ENCODE data around the gene RERE. TPM values are rescaled to one million over a fixed set of nuclear protein-coding genes. Genes with fewer than 3 reads are reported as not detected.

Gene RERE
- total RNA-seq, 1 donor from 2014 or later = 124 TPM

DNA sequence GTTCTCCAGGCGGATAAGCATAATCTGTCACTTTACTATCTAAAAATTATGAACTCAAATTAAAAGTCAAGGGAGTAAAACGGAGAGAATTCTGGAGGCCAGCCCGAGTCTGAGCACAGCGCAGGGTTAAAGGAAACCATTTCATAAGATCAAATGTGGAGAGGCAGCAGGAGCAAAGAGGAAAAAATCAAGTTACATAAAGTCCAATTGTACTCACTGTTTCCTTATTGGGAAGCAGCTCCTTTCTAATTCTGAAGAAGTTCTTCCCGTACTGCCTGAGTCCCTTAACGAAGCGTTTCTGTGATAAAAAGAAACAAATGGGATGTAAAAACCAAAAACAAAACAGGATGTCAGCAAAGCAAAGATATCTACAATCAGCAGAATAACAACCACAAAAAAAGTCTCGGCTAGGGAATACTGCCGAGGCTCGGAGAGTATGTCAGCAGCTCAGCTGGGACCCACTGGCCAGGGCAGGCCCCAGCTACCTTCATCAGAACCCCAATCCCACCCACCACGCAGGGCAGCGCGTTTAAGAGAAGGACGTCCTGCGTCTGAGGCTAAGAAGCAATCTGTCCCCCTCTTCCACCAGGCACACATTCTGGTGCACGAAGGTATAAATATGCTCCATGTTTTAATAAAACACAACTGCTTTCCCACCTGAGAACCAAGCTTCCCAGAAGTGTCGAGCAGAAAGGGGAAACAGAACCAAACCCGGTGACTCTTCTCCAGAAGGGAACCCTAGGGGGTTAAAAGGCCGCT lies 394.8 kb downstream of the RERE start:
- DNase-seq (ENCODE audit: low read depth) = peak; percentile 36
- H3K4me3 Mint-ChIP-seq (ENCODE audit: unreplicated experiment) = no peak overlapping the region
- H3K27ac Mint-ChIP-seq (ENCODE audit: unreplicated experiment) = no peak overlapping the region
- no peak for TF ChIP-seq EZH2 (IDR thresholded peaks at IDR 0.05; ENCODE audit: insufficient read depth, low read length)
- TF ChIP-seq, protein P1, sequence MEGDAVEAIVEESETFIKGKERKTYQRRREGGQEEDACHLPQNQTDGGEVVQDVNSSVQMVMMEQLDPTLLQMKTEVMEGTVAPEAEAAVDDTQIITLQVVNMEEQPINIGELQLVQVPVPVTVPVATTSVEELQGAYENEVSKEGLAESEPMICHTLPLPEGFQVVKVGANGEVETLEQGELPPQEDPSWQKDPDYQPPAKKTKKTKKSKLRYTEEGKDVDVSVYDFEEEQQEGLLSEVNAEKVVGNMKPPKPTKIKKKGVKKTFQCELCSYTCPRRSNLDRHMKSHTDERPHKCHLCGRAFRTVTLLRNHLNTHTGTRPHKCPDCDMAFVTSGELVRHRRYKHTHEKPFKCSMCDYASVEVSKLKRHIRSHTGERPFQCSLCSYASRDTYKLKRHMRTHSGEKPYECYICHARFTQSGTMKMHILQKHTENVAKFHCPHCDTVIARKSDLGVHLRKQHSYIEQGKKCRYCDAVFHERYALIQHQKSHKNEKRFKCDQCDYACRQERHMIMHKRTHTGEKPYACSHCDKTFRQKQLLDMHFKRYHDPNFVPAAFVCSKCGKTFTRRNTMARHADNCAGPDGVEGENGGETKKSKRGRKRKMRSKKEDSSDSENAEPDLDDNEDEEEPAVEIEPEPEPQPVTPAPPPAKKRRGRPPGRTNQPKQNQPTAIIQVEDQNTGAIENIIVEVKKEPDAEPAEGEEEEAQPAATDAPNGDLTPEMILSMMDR (IDR thresholded peaks at IDR 0.05; ENCODE audit: insufficient read depth, low read depth, low read length) = no peak
- FAIRE-seq = no peak
- Histone ChIP-seq H2AFZ (ENCODE audit: low read depth, low read length) (peak overlapping the region; percentile 28), H3K4me2 (ENCODE audit: low read length) (peak overlapping the region; percentile 93), H4K20me1 (ENCODE audit: insufficient read depth, low read length) (peaks cover 49% of the 10 kb centered on the region), H3K4me1 (ENCODE audit: insufficient read depth, low read length) (peaks cover 20% of the 10 kb centered on the region), H3K4me3 (ENCODE audit: insufficient read depth, low read depth, low read length) (peak overlapping the region; percentile 87), H3K9me3 (ENCODE audit: insufficient read depth, low read depth, low read length) (no peaks in the 10 kb centered on the region), H3K9ac (ENCODE audit: low read length) (peak overlapping the region; percentile 93), H3K27me3 (ENCODE audit: insufficient read depth, low read length) (no peaks in the 10 kb centered on the region), H3K27ac (ENCODE audit: low read depth, low read length) (peak overlapping the region; percentile 82), H3K79me2 (ENCODE audit: insufficient read depth, low read length) (peaks cover 57% of the 10 kb centered on the region), H3K36me3 (ENCODE audit: insufficient read depth, low read length) (peaks cover 28% of the 10 kb centered on the region)
- H3K9me3 Mint-ChIP-seq (ENCODE audit: unreplicated experiment) = no peaks in the 10 kb centered on the region
- H3K36me3 Mint-ChIP-seq (ENCODE audit: low read depth, unreplicated experiment) = peaks cover 2% of the 10 kb centered on the region
- H3K27me3 Mint-ChIP-seq (ENCODE audit: low read depth, unreplicated experiment) = no peaks in the 10 kb centered on the region
- peaks cover 32% of the 10 kb centered on the region for H3K4me1 Mint-ChIP-seq (ENCODE audit: low read depth, unreplicated experiment)

DNA sequence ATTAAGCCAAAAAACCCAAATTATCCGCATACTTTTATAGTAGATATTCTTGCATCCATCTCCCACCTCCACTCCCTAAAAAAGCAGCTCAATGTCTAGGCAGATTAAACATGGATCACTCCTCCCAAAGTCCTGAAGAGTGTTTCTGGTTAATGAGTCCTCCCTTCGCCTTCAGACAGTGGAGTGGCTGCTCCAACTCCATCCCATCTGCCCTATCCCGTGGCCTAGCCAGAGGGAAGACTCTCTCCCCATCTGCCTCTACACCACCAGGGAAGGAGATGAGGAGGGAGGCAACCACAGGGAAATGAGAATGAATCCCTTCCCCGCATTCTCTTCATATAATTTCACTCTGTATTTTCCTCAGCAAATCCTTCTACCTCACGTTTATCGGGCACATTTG lies 395.7 kb downstream of the RERE start:
- Histone ChIP-seq H3K4me2 (ENCODE audit: low read length) (peak overlapping the region; percentile 93), H4K20me1 (ENCODE audit: insufficient read depth, low read length) (peaks cover 52% of the 10 kb centered on the region), H3K4me1 (ENCODE audit: insufficient read depth, low read length) (peaks cover 20% of the 10 kb centered on the region)

More for the DNA sequence above, 395.7 kb downstream of the RERE start:
- peaks cover 30% of the 10 kb centered on the region for H3K36me3 ChIP-seq (ENCODE audit: insufficient read depth, low read length)
- peak overlapping the region; percentile 82 for H3K27ac ChIP-seq (ENCODE audit: low read depth, low read length)
- Mint-ChIP-seq H3K27me3 (ENCODE audit: low read depth, unreplicated experiment) (no peaks in the 10 kb centered on the region), H3K9me3 (ENCODE audit: unreplicated experiment) (no peaks in the 10 kb centered on the region), H3K36me3 (ENCODE audit: low read depth, unreplicated experiment) (no peaks in the 10 kb centered on the region), H3K4me1 (ENCODE audit: low read depth, unreplicated experiment) (peaks cover 28% of the 10 kb centered on the region), H3K27ac (ENCODE audit: unreplicated experiment) (no peak overlapping the region), H3K4me3 (ENCODE audit: unreplicated experiment) (no peak overlapping the region)
- H2AFZ ChIP-seq (ENCODE audit: low read depth, low read length) = no peak overlapping the region
- H3K79me2 ChIP-seq (ENCODE audit: insufficient read depth, low read length) = peaks cover 67% of the 10 kb centered on the region
- no peaks in the 10 kb centered on the region for H3K9me3 ChIP-seq (ENCODE audit: insufficient read depth, low read depth, low read length)
- TF ChIP-seq, protein P1 (IDR thresholded peaks at IDR 0.05; ENCODE audit: insufficient read depth, low read depth, low read length) = no peak
- no peak for TF ChIP-seq EZH2 (IDR thresholded peaks at IDR 0.05; ENCODE audit: insufficient read depth, low read length)
- H3K4me3 ChIP-seq (ENCODE audit: insufficient read depth, low read depth, low read length) = peak overlapping the region; percentile 87
- FAIRE-seq (no peak), DNase-seq (ENCODE audit: low read depth) (no peak)
- no peaks in the 10 kb centered on the region for H3K27me3 ChIP-seq (ENCODE audit: insufficient read depth, low read length)
- peak overlapping the region; percentile 93 for H3K9ac ChIP-seq (ENCODE audit: low read length)
